WI38 (cell line): ENCODE measurements around the gene ADGRV1.
"Not testable (repeated sequence)": the region's sequence is repeated elsewhere in the genome, so short reads cannot be mapped to it uniquely, and the experiment has no call there.

Source experiments
- H3K4me3 ChIP-seq: 2 replicates; pipeline ENCODE4 v1.5.1; 2011; ENCODE audit warnings: low read depth, mild to moderate bottlenecking, control low read depth, low read length
- CTCF ChIP-seq: IDR thresholded peaks from 2 replicates; pipeline ENCODE4 v1.5.1; 2012; ENCODE audit warnings: low read depth, mild to moderate bottlenecking, control low read depth, low read length

The ADGRV1 gene

GRCh38 chr5:90967851-90968250, 409.3 kb downstream of the ADGRV1 start:
- no peak overlapping the region for H3K4me3 ChIP-seq
- TF ChIP-seq CTCF = no peak

GRCh38 chr5:90968319-90968718, 409.7 kb downstream of the ADGRV1 start:
- no peak for TF ChIP-seq CTCF
- no peak overlapping the region for H3K4me3 ChIP-seq

GRCh38 chr5:90969945-90970344, 411.3 kb downstream of the ADGRV1 start:
- not testable (repeated sequence) for H3K4me3 ChIP-seq

- no peak overlapping the region for H3K4me3 ChIP-seq
- no peak for TF ChIP-seq CTCF
These were observed 422.6 kb downstream of the ADGRV1 start for GRCh38 chr5:90981177-90981576.

GRCh38 chr5:90981821-90982220, 423.2 kb downstream of the ADGRV1 start:
- no peak for TF ChIP-seq CTCF
- H3K4me3 ChIP-seq = no peak overlapping the region

- no peak for TF ChIP-seq CTCF
These were observed 424.0 kb downstream of the ADGRV1 start for GRCh38 chr5:90982576-90982975.

GRCh38 chr5:90983148-90983547, 424.6 kb downstream of the ADGRV1 start:
- no peak overlapping the region for H3K4me3 ChIP-seq
- TF ChIP-seq CTCF = no peak

More at GRCh38 chr5:90982576-90982975, 424.0 kb downstream of the ADGRV1 start:
- no peak overlapping the region for H3K4me3 ChIP-seq

GRCh38 chr5:90983711-90984124, 425.1 kb downstream of the ADGRV1 start:
- no peak for TF ChIP-seq CTCF
- H3K4me3 ChIP-seq = no peak overlapping the region
